SH-SY5Y (cell line): ENCODE results near the gene AFF1.

Experiments
- GATA2 ChIP-seq: IDR thresholded peaks from 2 replicates; pipeline ENCODE4 v1.6.1; 2011; ENCODE audit warnings: mild to moderate bottlenecking, low read depth, low read length
- GATA3 ChIP-seq: IDR thresholded peaks from 2 replicates; pipeline ENCODE4 v1.6.1; 2011; ENCODE audit warnings: low read depth, mild to moderate bottlenecking, low read length, moderate library complexity

DNA sequence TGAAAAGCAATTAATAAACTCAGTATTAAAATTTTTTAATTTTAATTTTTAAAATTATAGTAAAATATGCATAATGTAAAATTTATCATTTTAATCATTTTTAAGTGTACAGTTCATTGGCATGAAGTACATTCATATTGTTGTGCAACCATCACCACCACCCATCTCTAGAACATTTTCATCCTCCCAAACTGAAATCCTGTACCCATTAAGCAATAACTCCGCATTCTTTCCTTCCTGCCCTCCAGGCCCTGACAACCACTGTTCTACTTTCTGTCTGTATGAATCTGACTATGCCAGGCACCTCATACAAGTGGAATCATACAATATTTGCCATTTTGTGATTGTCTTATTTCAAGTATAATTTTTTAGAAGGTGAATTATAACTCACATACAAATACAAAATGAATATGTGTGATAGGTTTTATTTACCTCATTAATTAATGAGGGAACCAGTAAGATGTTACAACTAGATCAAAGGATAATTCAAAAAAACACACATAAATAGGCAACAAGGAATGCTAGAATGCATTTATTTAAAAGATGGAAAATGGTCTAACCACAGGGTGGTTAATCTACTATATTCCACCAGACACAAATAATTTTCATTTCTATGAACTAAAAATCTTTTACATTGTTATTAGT lies 13.1 kb upstream of the AFF1 start:
- TF ChIP-seq GATA3 (no peak), GATA2 (no peak)
